GM12874 (cell line): ENCODE measurements around the gene ASB4.
A peak's percentile ranks its signal among the peaks of the same experiment; 100 is the strongest.

Experiments used
- TF ChIP-seq, protein P1 (sequence below): IDR thresholded peaks from 2 replicates; pipeline ENCODE4 v1.5.1; 2011; ENCODE audit warnings: low read depth, mild to moderate bottlenecking, control low read depth, low read length, moderate library complexity; ENCODE audit not compliant: insufficient read depth

The ASB4 gene

DNA sequence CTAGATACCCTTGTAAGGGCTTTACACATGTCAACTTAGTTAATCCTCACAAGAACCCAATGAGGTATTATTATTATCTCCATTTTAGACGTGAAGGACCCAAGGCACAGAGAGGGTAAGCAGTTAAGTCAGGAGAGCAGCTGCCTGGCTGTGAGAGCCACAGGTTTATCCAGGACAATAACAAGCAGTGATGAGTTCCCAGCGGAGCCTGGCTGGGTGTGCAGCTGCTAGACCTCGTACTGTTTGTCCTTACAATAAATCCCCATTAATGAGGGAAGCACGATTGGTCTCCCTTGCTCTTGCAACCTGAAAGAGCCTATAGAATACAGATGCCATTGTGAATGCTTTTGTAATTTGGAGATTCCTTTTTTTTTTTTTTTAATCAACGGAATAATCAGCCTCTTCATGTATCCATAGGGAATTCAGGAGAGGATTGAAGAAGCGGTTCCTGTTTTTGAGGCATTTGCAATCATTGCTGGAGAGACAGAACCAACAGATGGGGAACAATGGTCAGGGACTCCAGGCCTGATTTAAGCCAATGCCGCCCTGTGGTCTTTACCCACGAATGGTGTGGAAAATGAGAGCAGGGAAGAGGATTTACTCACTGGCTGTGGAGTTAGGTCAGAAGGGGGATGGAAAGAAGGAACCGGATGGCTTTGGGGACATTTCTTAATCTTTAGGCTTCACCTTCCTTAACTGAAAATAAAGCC lies 12.3 kb upstream of the ASB4 start:
- TF ChIP-seq, protein P1, sequence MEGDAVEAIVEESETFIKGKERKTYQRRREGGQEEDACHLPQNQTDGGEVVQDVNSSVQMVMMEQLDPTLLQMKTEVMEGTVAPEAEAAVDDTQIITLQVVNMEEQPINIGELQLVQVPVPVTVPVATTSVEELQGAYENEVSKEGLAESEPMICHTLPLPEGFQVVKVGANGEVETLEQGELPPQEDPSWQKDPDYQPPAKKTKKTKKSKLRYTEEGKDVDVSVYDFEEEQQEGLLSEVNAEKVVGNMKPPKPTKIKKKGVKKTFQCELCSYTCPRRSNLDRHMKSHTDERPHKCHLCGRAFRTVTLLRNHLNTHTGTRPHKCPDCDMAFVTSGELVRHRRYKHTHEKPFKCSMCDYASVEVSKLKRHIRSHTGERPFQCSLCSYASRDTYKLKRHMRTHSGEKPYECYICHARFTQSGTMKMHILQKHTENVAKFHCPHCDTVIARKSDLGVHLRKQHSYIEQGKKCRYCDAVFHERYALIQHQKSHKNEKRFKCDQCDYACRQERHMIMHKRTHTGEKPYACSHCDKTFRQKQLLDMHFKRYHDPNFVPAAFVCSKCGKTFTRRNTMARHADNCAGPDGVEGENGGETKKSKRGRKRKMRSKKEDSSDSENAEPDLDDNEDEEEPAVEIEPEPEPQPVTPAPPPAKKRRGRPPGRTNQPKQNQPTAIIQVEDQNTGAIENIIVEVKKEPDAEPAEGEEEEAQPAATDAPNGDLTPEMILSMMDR = no peak

DNA sequence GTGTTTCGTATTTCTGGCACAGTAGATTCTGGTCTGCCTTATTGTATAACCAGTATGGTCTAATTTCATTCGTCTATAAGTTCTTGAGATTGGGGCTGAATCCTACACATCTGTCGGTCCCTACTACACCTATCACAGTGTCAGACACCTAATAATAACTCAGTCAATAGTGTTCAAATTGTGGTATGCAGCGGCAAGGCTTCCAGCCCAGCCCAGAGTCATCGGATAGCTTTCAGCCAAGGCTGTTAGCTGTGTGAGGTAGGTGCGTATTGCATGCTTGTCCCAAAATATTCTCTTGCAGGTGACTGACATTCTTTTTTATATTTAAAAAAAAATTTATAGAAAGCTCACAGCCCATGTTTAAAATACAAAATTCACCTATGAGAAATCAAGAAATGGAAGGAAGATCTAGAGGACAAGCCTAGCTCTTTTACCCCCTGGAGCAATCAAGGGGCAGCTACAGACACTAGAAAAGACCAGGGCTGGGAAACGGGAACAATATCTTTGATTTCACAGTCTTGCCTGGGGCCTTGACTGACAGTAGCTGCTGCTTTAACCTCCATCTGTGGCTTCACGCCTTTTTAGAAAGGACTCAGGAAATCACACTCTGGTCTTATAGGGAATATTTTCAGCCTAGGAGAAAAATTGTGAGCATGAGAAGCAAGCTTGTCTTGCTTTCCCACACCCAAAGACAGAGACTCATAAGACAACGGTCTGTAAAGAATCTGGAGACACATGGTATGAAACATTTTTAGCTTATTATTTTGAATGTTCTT lies 9.5 kb upstream of the ASB4 start:
- TF ChIP-seq, protein P1 = no peak

DNA sequence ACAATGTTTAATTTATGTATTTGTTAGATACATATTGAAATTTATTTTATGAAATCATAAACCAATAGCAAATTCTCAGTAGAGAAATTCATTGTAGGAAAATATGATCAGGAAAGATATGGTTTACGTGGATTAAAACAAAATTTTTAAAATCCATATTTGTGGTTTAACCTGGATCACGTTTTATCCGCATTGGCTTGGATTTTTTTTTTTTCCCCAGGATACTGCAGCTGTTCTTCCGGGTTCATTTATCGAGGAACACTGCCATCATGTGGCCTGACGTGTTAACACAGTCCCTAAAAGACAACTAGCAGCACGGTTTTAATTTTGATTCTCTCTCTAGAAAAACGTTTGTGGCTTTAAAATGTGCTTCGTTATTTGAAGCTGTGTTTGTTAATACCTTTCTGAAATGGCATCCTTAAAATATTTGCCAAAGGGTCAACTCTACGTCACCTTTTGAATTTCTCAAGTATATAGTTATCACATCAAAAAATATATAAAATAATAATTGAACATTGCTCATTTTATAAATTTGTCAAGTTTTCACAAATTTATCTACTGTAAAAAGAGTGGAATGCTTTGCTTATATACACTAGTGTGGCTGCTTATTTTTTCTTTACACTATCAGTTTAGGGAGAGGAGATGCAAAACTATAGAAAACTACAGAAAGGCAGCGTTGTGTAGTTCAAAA lies 8.7 kb upstream of the ASB4 start:
- TF ChIP-seq, protein P1 = peak; percentile 55

DNA sequence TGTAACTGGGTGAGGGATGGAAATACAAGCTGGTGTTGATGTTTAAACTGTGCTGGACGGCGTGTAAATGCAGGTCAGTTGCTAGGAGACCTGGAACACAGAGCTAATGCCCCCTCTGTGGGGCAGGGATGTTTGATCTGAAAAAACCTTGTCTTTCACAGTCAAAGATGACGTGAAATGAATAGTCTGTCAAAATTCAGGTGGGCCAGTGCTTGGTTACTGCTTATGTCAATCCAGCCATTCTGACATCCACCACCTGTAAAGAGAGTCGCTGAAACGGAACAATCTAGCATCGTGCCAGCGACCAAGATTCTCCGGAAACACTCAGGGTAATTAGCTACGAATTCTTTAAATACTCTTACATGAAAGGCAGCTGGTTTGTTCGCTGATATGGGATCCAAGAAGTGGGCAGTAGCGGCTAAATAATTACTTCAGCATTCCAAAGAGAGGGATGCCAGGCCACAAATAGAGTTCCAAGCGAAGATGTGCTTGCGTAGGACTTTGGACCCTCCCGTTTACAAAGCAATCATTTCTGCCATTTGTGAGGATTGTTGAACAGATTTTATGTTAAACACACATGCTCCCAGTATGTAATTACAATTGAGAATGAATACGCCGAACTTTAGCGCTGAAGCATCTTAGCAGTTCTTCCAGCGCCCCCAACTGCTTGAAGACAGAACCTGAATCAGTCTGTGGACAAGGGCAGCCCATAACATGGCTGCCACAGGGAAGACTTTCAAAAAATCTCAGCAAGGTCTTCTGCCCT lies 7.3 kb upstream of the ASB4 start:
- TF ChIP-seq, protein P1 = no peak

DNA sequence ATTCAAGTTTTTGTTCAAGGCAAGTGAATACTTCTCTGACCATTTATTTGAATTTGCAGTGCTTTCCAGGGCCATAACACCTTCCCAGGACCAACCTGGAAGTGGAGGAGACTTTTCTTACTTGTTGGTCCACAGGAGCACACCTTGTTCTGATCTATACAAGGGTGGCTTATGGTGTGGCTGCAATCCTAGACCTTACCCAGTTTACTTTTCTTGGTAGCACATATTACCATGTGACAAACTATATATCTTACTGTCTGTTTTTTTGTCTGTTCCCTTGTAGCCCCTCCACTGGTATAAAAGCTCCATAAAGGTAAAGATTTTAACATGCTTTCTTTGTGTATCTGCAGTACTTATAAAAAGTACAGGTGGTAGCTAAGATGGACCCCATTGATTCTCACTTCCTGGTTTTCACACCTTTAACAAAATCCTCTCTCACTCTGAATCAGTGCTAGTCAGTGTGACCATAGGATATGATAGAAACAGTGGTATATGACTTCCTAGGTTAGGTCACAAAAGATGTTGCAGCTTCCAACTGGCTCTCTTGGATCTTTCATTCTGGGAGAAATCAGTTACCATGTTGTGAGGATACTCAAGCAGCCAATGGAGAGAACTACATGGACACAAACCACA lies 5.6 kb upstream of the ASB4 start:
- TF ChIP-seq, protein P1 = no peak

DNA sequence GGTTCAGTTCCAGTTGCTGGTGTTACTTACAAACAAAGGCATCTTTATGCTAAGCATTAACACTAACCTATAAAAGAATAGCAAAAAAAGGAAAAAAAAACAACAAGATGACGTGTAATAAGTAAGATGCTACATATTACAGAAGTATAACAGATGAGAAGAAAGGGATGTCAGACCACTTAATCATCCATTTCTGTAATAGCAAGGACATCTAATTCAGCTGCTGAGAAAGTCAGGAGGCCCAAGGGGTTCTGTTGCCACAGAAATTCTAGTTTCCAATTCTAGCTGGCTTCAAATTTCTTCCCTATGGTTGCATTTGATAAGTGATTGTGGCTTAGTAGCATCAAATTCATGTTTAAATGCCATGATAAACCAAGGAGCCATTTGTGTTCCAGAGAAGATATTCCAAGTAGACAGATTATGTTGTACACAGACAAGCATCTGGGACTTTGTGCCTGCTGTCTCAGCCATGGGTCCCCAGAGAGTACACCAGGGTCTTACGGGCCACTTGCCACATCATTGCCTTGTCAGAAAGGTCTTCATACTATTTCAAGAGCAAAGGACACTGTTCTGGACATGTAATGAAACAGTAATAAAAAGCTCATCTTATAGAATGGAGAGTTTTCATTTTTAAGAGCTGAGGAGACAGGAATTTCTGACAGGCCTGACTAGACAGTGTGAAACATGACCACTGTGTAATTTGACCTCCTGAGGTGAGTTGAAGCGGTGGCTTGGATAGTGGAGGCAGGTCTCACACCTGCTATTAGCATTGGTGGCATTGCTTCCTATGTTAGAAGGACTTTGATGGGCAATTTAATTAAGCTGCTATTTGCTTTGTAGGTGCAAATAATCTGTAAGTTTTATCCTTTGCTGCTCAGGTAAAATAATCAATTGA lies 4.2 kb upstream of the ASB4 start:
- TF ChIP-seq, protein P1 = no peak
